SK-N-SH treated with all-trans-retinoic acid at 6 μM for 48 hours (cell line): ENCODE measurements around the gene DNAH3.
"Not testable (repeated sequence)": the region's sequence is repeated elsewhere in the genome, so short reads cannot be mapped to it uniquely, and the experiment has no call there.

Source experiments
- ATAC-seq: fragments of 200-7000 bp; cut with Tn5 transposase; 3 replicates; pipeline ENCODE4 v1.9.1; 2020; ENCODE audit warnings: mild to moderate bottlenecking, moderate library complexity
- ARNTL ChIP-seq: fragments of 450-650 bp; formaldehyde crosslinking; IDR thresholded peaks from 2 replicates; pipeline ENCODE4 v1.5.0; 2020; ENCODE audit warnings: low read depth, mild to moderate bottlenecking, moderate library complexity, borderline replicate concordance
- BACH2 ChIP-seq: fragments of 250-450 bp; sonication (Bioruptor Pico); IDR thresholded peaks from 2 replicates; pipeline ENCODE4 v1.9.0; 2021; ENCODE audit warnings: mild to moderate bottlenecking, borderline replicate concordance
- ESRRG ChIP-seq: fragments of 250-450 bp; sonication (Bioruptor Pico); IDR thresholded peaks from 2 replicates; pipeline ENCODE4 v1.6.1; 2021; ENCODE audit warnings: mild to moderate bottlenecking
- GLIS3 ChIP-seq: fragments of 250-450 bp; sonication (Bioruptor Pico); IDR thresholded peaks from 2 replicates; pipeline ENCODE4 v1.5.0; 2020; ENCODE audit warnings: mild to moderate bottlenecking, moderate library complexity
- ISL1 ChIP-seq: fragments of 250-450 bp; sonication (Bioruptor Pico); IDR thresholded peaks from 2 replicates; pipeline ENCODE4 v2.1.2; 2022; ENCODE audit warnings: mild to moderate bottlenecking, moderate library complexity
- OSR1 ChIP-seq: fragments of 250-450 bp; sonication (Bioruptor Pico); IDR thresholded peaks from 2 replicates; pipeline ENCODE4 v1.8.0; 2022; ENCODE audit warnings: moderate library complexity, mild to moderate bottlenecking, inconsistent platforms
- PPARA ChIP-seq: fragments of 250-450 bp; sonication (Bioruptor Pico); IDR thresholded peaks from 2 replicates; pipeline ENCODE4 v1.5.0; 2020; ENCODE audit warnings: mild to moderate bottlenecking, borderline replicate concordance
- RARB ChIP-seq: fragments of 250-450 bp; sonication (Bioruptor Pico); IDR thresholded peaks from 2 replicates; pipeline ENCODE4 v1.8.0; 2021; ENCODE audit warnings: mild to moderate bottlenecking, moderate library complexity
- TCF4 ChIP-seq: fragments of 250-450 bp; sonication (Bioruptor Pico); IDR thresholded peaks from 2 replicates; pipeline ENCODE4 v1.8.0; 2021; ENCODE audit warnings: mild to moderate bottlenecking, moderate library complexity, borderline replicate concordance
- ZC3H10 ChIP-seq: fragments of 250-450 bp; sonication (Bioruptor Pico); IDR thresholded peaks from 2 replicates; pipeline ENCODE4 v1.5.1; 2021; ENCODE audit warnings: mild to moderate bottlenecking, moderate library complexity
- ZFP3 ChIP-seq: fragments of 250-450 bp; sonication (Bioruptor Pico); IDR thresholded peaks from 2 replicates; pipeline ENCODE4 v1.5.0; 2020; ENCODE audit warnings: mild to moderate bottlenecking, moderate library complexity
- ZFP30 ChIP-seq: fragments of 450-650 bp; formaldehyde crosslinking; IDR thresholded peaks from 2 replicates; pipeline ENCODE4 v1.5.0; 2022; ENCODE audit warnings: mild to moderate bottlenecking, moderate library complexity
- ZNF565 ChIP-seq: fragments of 450-650 bp; formaldehyde crosslinking; conservative IDR thresholded peaks from 2 replicates; pipeline ENCODE4 v1.5.0; 2020; ENCODE audit warnings: low read depth, mild to moderate bottlenecking, moderate library complexity
- ZNF70 ChIP-seq: fragments of 450-650 bp; formaldehyde crosslinking; IDR thresholded peaks from 2 replicates; pipeline ENCODE4 v1.5.0; 2020; ENCODE audit warnings: mild to moderate bottlenecking, moderate library complexity
- ZNF8 ChIP-seq: fragments of 450-650 bp; formaldehyde crosslinking; IDR thresholded peaks from 2 replicates; pipeline ENCODE4 v1.5.0; 2020; ENCODE audit warnings: mild to moderate bottlenecking, moderate library complexity
- TF ChIP-seq, protein P1 (sequence below): fragments of 250-450 bp; sonication (Bioruptor Pico); IDR thresholded peaks from 2 replicates; pipeline ENCODE4 v1.5.0; 2020; ENCODE audit warnings: mild to moderate bottlenecking, moderate library complexity
- TF ChIP-seq, protein P2 (sequence below): fragments of 250-450 bp; sonication (Bioruptor Pico); IDR thresholded peaks from 2 replicates; pipeline ENCODE4 v1.5.1; 2021; ENCODE audit warnings: mild to moderate bottlenecking, moderate library complexity
- TF ChIP-seq, protein P3 (sequence below): fragments of 250-450 bp; sonication (Bioruptor Pico); IDR thresholded peaks from 2 replicates; pipeline ENCODE4 v1.5.1; 2020; ENCODE audit warnings: low read depth, mild to moderate bottlenecking, moderate library complexity
- TF ChIP-seq, protein P4 (sequence below): fragments of 250-450 bp; sonication (Bioruptor Pico); IDR thresholded peaks from 2 replicates; pipeline ENCODE4 v1.8.0; 2021; ENCODE audit warnings: low read depth, mild to moderate bottlenecking, moderate library complexity, borderline replicate concordance
- TF ChIP-seq, protein P5 (sequence below): fragments of 250-450 bp; sonication (Bioruptor Pico); IDR thresholded peaks from 2 replicates; pipeline ENCODE4 v1.8.0; 2020; ENCODE audit warnings: mild to moderate bottlenecking, moderate library complexity, borderline replicate concordance

DNAH3 gene

DNA sequence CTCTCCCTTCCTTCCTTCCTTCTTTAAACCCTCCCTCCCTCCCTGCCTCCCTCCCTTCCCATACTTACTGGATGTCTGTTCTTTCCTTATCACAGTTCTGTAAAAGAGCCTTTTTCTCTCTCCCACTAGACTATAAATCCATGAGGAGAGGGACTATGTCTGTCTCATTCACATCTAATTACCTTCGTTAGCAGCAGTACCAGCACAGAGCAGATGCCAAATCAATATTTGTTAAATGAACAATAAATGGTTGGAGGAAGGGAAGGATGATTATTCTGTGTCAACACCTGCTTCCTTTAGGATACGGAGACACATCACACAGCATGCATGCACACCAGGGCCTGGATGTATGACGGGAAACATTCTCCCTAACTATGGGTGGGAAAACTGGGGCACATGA lies 94.2 kb downstream of the DNAH3 start (continued):
- TF ChIP-seq, protein P1, sequence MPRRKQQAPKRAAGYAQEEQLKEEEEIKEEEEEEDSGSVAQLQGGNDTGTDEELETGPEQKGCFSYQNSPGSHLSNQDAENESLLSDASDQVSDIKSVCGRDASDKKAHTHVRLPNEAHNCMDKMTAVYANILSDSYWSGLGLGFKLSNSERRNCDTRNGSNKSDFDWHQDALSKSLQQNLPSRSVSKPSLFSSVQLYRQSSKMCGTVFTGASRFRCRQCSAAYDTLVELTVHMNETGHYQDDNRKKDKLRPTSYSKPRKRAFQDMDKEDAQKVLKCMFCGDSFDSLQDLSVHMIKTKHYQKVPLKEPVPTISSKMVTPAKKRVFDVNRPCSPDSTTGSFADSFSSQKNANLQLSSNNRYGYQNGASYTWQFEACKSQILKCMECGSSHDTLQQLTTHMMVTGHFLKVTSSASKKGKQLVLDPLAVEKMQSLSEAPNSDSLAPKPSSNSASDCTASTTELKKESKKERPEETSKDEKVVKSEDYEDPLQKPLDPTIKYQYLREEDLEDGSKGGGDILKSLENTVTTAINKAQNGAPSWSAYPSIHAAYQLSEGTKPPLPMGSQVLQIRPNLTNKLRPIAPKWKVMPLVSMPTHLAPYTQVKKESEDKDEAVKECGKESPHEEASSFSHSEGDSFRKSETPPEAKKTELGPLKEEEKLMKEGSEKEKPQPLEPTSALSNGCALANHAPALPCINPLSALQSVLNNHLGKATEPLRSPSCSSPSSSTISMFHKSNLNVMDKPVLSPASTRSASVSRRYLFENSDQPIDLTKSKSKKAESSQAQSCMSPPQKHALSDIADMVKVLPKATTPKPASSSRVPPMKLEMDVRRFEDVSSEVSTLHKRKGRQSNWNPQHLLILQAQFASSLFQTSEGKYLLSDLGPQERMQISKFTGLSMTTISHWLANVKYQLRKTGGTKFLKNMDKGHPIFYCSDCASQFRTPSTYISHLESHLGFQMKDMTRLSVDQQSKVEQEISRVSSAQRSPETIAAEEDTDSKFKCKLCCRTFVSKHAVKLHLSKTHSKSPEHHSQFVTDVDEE (CRISPR knock-in tag) = no peak
- TF ChIP-seq ESRRG (CRISPR knock-in tag) (no peak), ZNF8 (no peak)

DNA sequence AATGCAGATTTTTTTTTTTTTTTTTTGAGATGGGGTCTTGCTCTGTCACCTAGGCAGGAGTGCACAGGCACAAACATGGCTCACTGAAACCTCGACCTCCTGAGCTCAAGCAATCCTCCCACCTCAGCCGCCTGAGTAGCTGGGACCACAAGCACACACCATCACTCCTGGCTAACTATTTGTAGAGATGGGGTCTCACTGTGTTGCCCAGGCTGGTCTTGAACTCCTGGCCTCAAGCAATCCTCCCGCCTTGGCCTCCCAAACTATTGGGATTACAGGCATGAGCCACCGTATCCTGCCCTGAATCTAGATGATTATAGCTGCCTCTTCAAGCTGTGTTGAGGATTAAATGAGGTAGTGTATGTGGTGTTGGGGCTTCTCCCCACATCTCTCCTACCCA lies 94.9 kb downstream of the DNAH3 start:
- not testable (repeated sequence) for ATAC-seq

DNA sequence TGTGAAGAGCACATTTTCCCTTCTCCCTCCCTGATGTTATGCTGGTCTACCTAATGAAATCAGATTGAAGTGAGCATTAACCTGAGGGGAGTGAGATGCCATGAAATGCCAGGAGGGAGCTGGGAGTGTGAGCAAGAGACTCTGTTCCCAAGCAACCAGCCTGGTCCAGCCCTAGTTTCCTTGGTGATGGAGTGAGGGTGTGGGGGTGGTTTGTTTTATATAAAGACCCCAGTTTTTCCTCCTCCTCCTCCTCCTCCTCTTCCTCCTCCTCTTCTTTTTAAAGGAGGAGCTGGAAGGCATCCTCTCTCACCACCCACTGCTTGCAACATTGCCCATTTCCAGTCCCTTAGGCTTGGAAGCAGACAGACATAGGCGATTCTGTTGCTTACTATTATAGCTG lies 97.1 kb downstream of the DNAH3 start:
- ATAC-seq = no peak
- TF ChIP-seq, protein P2, sequence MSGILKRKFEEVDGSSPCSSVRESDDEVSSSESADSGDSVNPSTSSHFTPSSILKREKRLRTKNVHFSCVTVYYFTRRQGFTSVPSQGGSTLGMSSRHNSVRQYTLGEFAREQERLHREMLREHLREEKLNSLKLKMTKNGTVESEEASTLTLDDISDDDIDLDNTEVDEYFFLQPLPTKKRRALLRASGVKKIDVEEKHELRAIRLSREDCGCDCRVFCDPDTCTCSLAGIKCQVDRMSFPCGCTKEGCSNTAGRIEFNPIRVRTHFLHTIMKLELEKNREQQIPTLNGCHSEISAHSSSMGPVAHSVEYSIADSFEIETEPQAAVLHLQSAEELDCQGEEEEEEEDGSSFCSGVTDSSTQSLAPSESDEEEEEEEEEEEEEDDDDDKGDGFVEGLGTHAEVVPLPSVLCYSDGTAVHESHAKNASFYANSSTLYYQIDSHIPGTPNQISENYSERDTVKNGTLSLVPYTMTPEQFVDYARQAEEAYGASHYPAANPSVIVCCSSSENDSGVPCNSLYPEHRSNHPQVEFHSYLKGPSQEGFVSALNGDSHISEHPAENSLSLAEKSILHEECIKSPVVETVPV = no peak
- no peak for TF ChIP-seq BACH2
- no peak for TF ChIP-seq OSR1 (CRISPR knock-in tag)
- no peak for TF ChIP-seq ZFP3 (CRISPR knock-in tag)
- TF ChIP-seq RARB (CRISPR knock-in tag) = no peak
- TF ChIP-seq ZNF565 = no peak
- TF ChIP-seq, protein P3, sequence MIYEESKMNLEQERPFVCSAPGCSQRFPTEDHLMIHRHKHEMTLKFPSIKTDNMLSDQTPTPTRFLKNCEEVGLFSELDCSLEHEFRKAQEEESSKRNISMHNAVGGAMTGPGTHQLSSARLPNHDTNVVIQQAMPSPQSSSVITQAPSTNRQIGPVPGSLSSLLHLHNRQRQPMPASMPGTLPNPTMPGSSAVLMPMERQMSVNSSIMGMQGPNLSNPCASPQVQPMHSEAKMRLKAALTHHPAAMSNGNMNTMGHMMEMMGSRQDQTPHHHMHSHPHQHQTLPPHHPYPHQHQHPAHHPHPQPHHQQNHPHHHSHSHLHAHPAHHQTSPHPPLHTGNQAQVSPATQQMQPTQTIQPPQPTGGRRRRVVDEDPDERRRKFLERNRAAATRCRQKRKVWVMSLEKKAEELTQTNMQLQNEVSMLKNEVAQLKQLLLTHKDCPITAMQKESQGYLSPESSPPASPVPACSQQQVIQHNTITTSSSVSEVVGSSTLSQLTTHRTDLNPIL (CRISPR knock-in tag) = no peak
- TF ChIP-seq, protein P4, sequence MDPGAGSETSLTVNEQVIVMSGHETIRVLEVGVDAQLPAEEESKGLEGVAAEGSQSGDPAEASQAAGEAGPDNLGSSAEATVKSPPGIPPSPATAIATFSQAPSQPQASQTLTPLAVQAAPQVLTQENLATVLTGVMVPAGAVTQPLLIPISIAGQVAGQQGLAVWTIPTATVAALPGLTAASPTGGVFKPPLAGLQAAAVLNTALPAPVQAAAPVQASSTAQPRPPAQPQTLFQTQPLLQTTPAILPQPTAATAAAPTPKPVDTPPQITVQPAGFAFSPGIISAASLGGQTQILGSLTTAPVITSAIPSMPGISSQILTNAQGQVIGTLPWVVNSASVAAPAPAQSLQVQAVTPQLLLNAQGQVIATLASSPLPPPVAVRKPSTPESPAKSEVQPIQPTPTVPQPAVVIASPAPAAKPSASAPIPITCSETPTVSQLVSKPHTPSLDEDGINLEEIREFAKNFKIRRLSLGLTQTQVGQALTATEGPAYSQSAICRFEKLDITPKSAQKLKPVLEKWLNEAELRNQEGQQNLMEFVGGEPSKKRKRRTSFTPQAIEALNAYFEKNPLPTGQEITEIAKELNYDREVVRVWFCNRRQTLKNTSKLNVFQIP (CRISPR knock-in tag) = no peak
- no peak for TF ChIP-seq ARNTL (CRISPR knock-in tag)
- TF ChIP-seq, protein P5, sequence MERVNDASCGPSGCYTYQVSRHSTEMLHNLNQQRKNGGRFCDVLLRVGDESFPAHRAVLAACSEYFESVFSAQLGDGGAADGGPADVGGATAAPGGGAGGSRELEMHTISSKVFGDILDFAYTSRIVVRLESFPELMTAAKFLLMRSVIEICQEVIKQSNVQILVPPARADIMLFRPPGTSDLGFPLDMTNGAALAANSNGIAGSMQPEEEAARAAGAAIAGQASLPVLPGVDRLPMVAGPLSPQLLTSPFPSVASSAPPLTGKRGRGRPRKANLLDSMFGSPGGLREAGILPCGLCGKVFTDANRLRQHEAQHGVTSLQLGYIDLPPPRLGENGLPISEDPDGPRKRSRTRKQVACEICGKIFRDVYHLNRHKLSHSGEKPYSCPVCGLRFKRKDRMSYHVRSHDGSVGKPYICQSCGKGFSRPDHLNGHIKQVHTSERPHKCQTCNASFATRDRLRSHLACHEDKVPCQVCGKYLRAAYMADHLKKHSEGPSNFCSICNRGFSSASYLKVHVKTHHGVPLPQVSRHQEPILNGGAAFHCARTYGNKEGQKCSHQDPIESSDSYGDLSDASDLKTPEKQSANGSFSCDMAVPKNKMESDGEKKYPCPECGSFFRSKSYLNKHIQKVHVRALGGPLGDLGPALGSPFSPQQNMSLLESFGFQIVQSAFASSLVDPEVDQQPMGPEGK = no peak
- TF ChIP-seq ISL1 (CRISPR knock-in tag) = no peak
- no peak for TF ChIP-seq GLIS3
- TF ChIP-seq ZFP30 (CRISPR knock-in tag) = no peak
- TF ChIP-seq ESRRG (CRISPR knock-in tag) = no peak
- TF ChIP-seq ZNF8 = no peak
- no peak for TF ChIP-seq ZC3H10 (CRISPR knock-in tag)
- no peak for TF ChIP-seq PPARA
- TF ChIP-seq TCF4 (CRISPR knock-in tag) = no peak
- no peak for TF ChIP-seq ZNF70 (CRISPR knock-in tag)

DNA sequence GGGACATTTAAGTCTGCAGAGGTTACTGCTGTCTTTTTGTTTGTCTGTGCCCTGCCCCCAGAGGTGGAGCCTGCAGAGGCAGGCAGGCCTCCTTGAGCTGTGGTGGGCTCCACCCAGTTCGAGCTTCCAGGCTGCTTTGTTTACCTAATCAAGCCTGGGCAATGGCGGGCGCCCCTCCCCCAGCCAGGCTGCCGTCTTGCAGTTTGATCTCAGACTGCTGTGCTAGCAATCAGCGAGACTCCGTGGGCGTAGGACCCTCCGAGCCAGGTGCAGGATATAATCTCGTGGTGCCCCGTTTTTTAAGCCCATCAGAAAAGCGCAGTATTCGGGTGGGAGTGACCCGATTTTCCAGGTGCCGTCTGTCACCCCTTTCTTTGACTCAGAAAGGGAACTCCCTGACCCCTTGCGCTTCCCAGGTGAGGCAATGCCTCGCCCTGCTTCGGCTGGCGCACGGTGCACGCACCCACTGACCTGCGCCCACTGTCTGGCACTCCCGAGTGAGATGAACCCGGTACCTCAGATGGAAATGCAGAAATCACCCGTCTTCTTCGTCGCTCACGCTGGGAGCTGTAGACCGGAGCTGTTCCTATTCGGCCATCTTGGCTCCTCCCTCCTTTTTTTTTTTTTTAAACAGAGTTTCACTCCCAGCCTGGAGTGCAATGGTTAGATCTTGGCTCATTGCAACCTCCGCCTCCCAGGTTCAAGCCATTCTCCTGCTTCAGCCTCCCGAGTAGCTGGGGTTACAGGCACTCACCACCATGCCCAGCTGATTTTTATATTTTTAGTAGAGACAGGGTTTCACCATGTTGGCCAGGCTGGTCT lies 102.3 kb downstream of the DNAH3 start:
- ATAC-seq = not testable (repeated sequence)
